GM12892 (cell line): ENCODE results near the gene SPPL2B.

Experiments
- POLR2A ChIP-seq: IDR thresholded peaks from 2 replicates; pipeline ENCODE4 v1.6.1; 2011; ENCODE audit warnings: low read depth, low read length, control low read depth
- POLR2AphosphoS5 ChIP-seq: IDR thresholded peaks from 2 replicates; pipeline ENCODE4 v1.6.1; 2011; ENCODE audit warnings: low read depth, low read length, control low read depth
- TAF1 ChIP-seq: IDR thresholded peaks from 2 replicates; pipeline ENCODE4 v1.6.1; 2011; ENCODE audit warnings: low read depth, mild to moderate bottlenecking, control low read depth, low read length, borderline replicate concordance

DNA sequence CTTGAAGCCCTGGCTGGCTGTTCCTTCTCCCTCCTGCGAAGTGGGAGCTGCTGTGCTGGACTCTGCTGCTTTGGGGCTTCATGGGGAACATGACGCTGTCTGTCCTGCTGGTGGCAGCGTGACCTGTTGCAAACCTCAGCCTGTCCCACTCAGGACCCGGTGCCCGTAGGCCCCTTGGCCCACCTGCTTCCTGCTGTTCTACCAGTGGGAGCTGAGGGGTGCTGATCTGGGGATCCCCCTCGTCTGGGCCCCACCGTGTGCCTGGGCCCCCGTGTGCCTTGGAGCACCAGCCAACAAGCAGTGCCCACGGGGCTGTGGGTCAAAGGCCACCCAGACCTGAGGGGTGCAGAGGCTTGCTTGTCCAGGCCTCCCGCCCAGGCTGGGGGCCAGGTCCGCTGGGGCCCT lies 5.3 kb downstream of the SPPL2B start:
- no peak for TF ChIP-seq TAF1
- no peak for TF ChIP-seq POLR2AphosphoS5
- TF ChIP-seq POLR2A = no peak
